ENCODE data around the gene PLEKHM3. TPM values are rescaled to one million over a fixed set of nuclear protein-coding genes. Genes with fewer than 3 reads are reported as not detected.

The PLEKHM3 gene
- total RNA-seq, 2 experiments from 2014 or later = 11.3 to 11.6 TPM

DNA sequence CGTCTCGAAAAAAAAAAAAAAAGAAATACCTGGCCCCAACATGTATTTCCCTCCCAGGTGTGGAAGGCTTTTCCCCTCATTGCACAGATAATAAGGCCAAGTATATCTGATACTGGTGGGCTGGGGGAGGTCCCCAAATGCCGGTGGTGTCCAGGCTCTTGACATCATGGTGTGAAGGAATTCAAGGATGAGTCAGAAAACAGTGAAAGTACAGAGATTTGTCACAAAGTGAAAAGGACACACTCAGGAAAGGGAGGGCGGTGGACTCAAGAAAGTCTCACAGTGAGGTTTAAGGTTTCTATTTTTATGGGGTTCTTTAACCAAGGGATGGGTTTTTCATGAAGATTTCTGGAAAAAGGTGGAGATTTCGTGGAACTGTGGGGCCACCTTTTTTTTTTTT is 217.8 kb downstream of the PLEKHM3 start:
- Histone ChIP-seq H3K9me3 (ENCODE audit: control insufficient read depth in 1 of 2, insufficient read depth in 1 of 2, low read length in 2 of 2) (no peaks in the 10 kb centered on the region), H3K27me3 (ENCODE audit: control insufficient read depth in 1 of 2, insufficient read depth in 2 of 2, low read length in 2 of 2) (no peaks in the 10 kb centered on the region), H3K27ac (ENCODE audit: low read depth in 1 of 2, low read length in 2 of 2) (no peak overlapping the region), H3K4me3 (ENCODE audit: low read length) (no peak overlapping the region), H3K4me1 (ENCODE audit: insufficient read depth, low read length) (no peaks in the 10 kb centered on the region), H3K36me3 (ENCODE audit: insufficient read depth, low read length) (no peaks in the 10 kb centered on the region)
- ChIA-PET CTCF (no interaction called here), POLR2A (no interaction called here)
- H3K4me3 Mint-ChIP-seq = no peak overlapping the region
- H3K27ac Mint-ChIP-seq = no peak overlapping the region
- ATAC-seq (ENCODE audit: poor library complexity) (no peak), DNase-seq (no peak)
- intact Hi-C loops (cut with DNase I, micrococcal nuclease) = no loop called here
- H3K9me3 Mint-ChIP-seq = no peaks in the 10 kb centered on the region
- no peaks in the 10 kb centered on the region for H3K27me3 Mint-ChIP-seq
- TF ChIP-seq, protein P1, sequence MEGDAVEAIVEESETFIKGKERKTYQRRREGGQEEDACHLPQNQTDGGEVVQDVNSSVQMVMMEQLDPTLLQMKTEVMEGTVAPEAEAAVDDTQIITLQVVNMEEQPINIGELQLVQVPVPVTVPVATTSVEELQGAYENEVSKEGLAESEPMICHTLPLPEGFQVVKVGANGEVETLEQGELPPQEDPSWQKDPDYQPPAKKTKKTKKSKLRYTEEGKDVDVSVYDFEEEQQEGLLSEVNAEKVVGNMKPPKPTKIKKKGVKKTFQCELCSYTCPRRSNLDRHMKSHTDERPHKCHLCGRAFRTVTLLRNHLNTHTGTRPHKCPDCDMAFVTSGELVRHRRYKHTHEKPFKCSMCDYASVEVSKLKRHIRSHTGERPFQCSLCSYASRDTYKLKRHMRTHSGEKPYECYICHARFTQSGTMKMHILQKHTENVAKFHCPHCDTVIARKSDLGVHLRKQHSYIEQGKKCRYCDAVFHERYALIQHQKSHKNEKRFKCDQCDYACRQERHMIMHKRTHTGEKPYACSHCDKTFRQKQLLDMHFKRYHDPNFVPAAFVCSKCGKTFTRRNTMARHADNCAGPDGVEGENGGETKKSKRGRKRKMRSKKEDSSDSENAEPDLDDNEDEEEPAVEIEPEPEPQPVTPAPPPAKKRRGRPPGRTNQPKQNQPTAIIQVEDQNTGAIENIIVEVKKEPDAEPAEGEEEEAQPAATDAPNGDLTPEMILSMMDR (IDR thresholded peaks at IDR 0.05) = no peak
- no peaks in the 10 kb centered on the region for H3K4me1 Mint-ChIP-seq (ENCODE audit: low read depth)
- no peaks in the 10 kb centered on the region for H3K36me3 Mint-ChIP-seq (ENCODE audit: low read depth)

DNA sequence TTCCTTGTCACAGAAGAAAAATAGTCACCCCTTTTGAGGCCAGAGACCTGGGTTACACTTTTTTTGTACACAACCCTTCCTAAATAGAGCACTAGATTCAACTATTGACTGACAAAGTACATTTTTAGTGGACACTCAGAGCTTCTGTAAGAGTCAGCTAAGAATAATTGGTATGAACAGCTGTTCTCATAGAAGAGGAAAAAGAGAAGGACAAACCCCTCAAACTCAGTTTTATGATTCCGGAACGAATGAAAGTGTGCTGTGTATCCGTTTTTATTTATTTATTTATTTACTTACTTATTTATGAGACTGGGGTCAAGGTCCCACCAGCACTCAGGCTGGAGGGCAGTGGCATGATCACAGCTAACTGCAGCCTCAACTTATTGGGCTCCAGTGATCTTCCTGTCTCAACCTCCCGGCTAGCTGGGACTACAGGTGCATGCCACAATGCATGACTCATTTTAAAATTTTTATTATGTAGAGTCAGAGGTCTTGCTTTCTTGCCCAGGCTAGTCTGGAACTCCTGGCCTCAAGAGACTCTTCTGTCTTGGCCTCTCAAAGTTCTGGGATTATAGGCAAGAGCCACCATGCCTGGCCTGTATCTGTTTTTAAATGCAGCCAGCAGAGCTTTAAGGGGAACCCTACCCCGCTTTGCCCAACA is 219.6 kb downstream of the PLEKHM3 start:
- Histone ChIP-seq H3K4me3 (ENCODE audit: low read length) (no peak overlapping the region), H3K27me3 (ENCODE audit: control insufficient read depth in 1 of 2, insufficient read depth in 2 of 2, low read length in 2 of 2) (no peaks in the 10 kb centered on the region), H3K36me3 (ENCODE audit: insufficient read depth, low read length) (no peaks in the 10 kb centered on the region), H3K9me3 (ENCODE audit: control insufficient read depth in 1 of 2, insufficient read depth in 1 of 2, low read length in 2 of 2) (no peaks in the 10 kb centered on the region), H3K27ac (ENCODE audit: low read depth in 1 of 2, low read length in 2 of 2) (no peak overlapping the region), H3K4me1 (ENCODE audit: insufficient read depth, low read length) (no peaks in the 10 kb centered on the region)
- H3K27ac Mint-ChIP-seq = no peak overlapping the region
- intact Hi-C loops (cut with DNase I, micrococcal nuclease) = no loop called here
- POLR2A ChIA-PET = no interaction called here
- CTCF ChIA-PET = no interaction called here
- H3K27me3 Mint-ChIP-seq = no peaks in the 10 kb centered on the region
- no peak for DNase-seq
- no peaks in the 10 kb centered on the region for H3K4me1 Mint-ChIP-seq (ENCODE audit: low read depth)
- no peak overlapping the region for H3K4me3 Mint-ChIP-seq
- no peaks in the 10 kb centered on the region for H3K36me3 Mint-ChIP-seq (ENCODE audit: low read depth)
- no peaks in the 10 kb centered on the region for H3K9me3 Mint-ChIP-seq
- TF ChIP-seq, protein P1 (IDR thresholded peaks at IDR 0.05) = no peak
- no peak for ATAC-seq (ENCODE audit: poor library complexity)

DNA sequence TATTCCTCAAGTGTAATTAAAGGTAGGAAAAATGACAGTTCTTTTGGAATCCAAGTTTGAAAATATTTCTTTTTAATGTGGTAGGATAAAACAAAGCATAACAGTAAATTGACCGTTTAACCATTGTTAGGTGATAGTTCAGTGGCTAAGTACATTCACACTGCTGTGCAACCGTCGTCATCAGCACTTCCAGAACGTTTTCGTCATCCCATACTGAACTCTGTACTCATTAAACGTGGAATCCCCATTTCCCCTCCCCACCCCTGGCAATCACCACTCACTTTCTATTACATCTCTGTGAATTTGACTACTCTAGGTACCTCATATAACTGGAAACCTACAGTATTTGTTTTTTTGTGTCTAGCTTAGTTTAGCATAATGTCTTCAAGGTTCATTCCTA is 222.7 kb downstream of the PLEKHM3 start:
- H3K27me3 Mint-ChIP-seq = no peaks in the 10 kb centered on the region
- Histone ChIP-seq H3K9me3 (ENCODE audit: control insufficient read depth in 1 of 2, insufficient read depth in 1 of 2, low read length in 2 of 2) (no peaks in the 10 kb centered on the region), H3K27ac (ENCODE audit: low read depth in 1 of 2, low read length in 2 of 2) (no peak overlapping the region), H3K36me3 (ENCODE audit: insufficient read depth, low read length) (no peaks in the 10 kb centered on the region), H3K4me1 (ENCODE audit: insufficient read depth, low read length) (no peaks in the 10 kb centered on the region), H3K4me3 (ENCODE audit: low read length) (no peak overlapping the region), H3K27me3 (ENCODE audit: control insufficient read depth in 1 of 2, insufficient read depth in 2 of 2, low read length in 2 of 2) (no peaks in the 10 kb centered on the region)
- H3K4me1 Mint-ChIP-seq (ENCODE audit: low read depth) = no peaks in the 10 kb centered on the region
- no peak overlapping the region for H3K4me3 Mint-ChIP-seq
- DNase-seq (no peak), ATAC-seq (ENCODE audit: poor library complexity) (no peak)
- POLR2A ChIA-PET = no interaction called here
- TF ChIP-seq, protein P1 (IDR thresholded peaks at IDR 0.05) = no peak
- no peaks in the 10 kb centered on the region for H3K9me3 Mint-ChIP-seq
- no peak overlapping the region for H3K27ac Mint-ChIP-seq
- intact Hi-C loops (cut with DNase I, micrococcal nuclease) = no loop called here
- no peaks in the 10 kb centered on the region for H3K36me3 Mint-ChIP-seq (ENCODE audit: low read depth)
- CTCF ChIA-PET = no interaction called here

Measured in CD4-positive, alpha-beta T cell (primary cell).